Astrocyte (in vitro differentiated cells and primary cell): ENCODE measurements around the gene ZNF195.
"Not testable (repeated sequence)": the region's sequence is repeated elsewhere in the genome, so short reads cannot be mapped to it uniquely, and the experiment has no call there.

Source experiments
- CTCF ChIP-seq: IDR thresholded peaks from 2 replicates; pipeline ENCODE4 v1.5.1; 2011; ENCODE audit warnings: low read depth, mild to moderate bottlenecking, inconsistent platforms, low read length, moderate library complexity; ENCODE audit not compliant: insufficient read depth
- EZH2 ChIP-seq: IDR thresholded peaks from 2 replicates; pipeline ENCODE4 v1.6.1; 2012; ENCODE audit warnings: mild to moderate bottlenecking, low read length, inconsistent platforms; ENCODE audit not compliant: insufficient read depth

GRCh38 chr11:3397210-3397609 is 18.3 kb upstream of the ZNF195 start:
- TF ChIP-seq CTCF, EZH2: not testable (repeated sequence)
